Endothelial cell of umbilical vein (primary cell): ENCODE results near the gene PRKAA1. TPM values are rescaled to one million over a fixed set of nuclear protein-coding genes. Genes with fewer than 3 reads are reported as not detected.

Source experiments
- BruUV-seq: library from RNA; stranded (reverse); fragments of 400-500 nt; replicated peaks from 2 replicates; lab custom pipeline; 2021; lab: Mats Ljungman, UMichigan
- CTCF ChIA-PET: fragments of 300-600, 350-600 bp; sonication (Branson Sonifier 250); formaldehyde crosslinking; loops from one replicate; lab custom pipeline; 2021; ENCODE audit warnings: antibody characterized with exemption, inconsistent platforms; lab: Charles Lee
- POLR2A ChIA-PET: fragments of 300-600, 350-600 bp; sonication (Branson Sonifier 250); formaldehyde crosslinking; loops from one replicate; lab custom pipeline; 2021; ENCODE audit warnings: antibody characterized with exemption, inconsistent platforms; lab: Charles Lee
- DNase-seq: peaks from one replicate; pipeline ENCODE4 v3.0.0-alpha.2; 2011; ENCODE audit warnings: low read depth, low spot score
- FAIRE-seq: peaks from 2 replicates; lab custom pipeline; 2011; peaks lifted over from hg19 to GRCh38; lab: Jason Lieb, UNC
- H2AFZ ChIP-seq: 2 replicates; pipeline ENCODE4 v1.6.0; 2012; ENCODE audit warnings: low read depth, low read length, control low read depth, inconsistent platforms
- H3K27ac ChIP-seq: 2 replicates; pipeline ENCODE4 v1.5.1; 2011; ENCODE audit warnings: low read depth, mild to moderate bottlenecking, control low read depth, low read length, moderate library complexity; ENCODE audit not compliant: insufficient read depth
- H3K27me3 ChIP-seq, 2 experiments: 2 replicates each; pipeline versions ENCODE4 v1.6.0 to v1.6.1; 2011; ENCODE audit warnings: low read length in 2 of 2, mixed read lengths in 1 of 2; ENCODE audit not compliant: control insufficient read depth in 2 of 2, insufficient read depth in 2 of 2
- H3K36me3 ChIP-seq, 2 experiments: 2 replicates in 1 of 2; 3 replicates in 1 of 2; pipeline ENCODE4 v1.5.1; 2011; ENCODE audit warnings: low read length in 2 of 2, mild to moderate bottlenecking in 1 of 2, moderate library complexity in 1 of 2; ENCODE audit not compliant: control insufficient read depth in 2 of 2, insufficient read depth in 2 of 2; ENCODE audit errors: extremely low read depth in 1 of 2
- H3K4me1 ChIP-seq: 3 replicates; pipeline ENCODE4 v1.5.1; 2011; ENCODE audit warnings: mild to moderate bottlenecking, low read length; ENCODE audit not compliant: control insufficient read depth, insufficient read depth; ENCODE audit errors: extremely low read depth
- H3K4me2 ChIP-seq: 2 replicates; pipeline ENCODE4 v1.6.1; 2011; ENCODE audit warnings: low read length, control low read depth, mixed read lengths; ENCODE audit not compliant: insufficient read depth
- H3K4me3 ChIP-seq, 3 experiments: fragments of 200-600 bp in 1 of 3; sonication (generic), shearing (Covaris generic) in 1 of 3; replicated peaks in 1 of 3; 2 replicates each; pipeline ENCODE4 v1.5.1; 2011 to 2016; ENCODE audit warnings: control low read depth in 3 of 3, low read length in 3 of 3, mild to moderate bottlenecking in 2 of 3, inconsistent platforms in 1 of 3, low read depth in 1 of 3, moderate library complexity in 1 of 3; ENCODE audit not compliant: insufficient read depth in 1 of 3
- H3K79me2 ChIP-seq: 2 replicates; pipeline ENCODE4 v1.6.0; 2012; ENCODE audit warnings: low read length, inconsistent platforms; ENCODE audit not compliant: control insufficient read depth, insufficient read depth
- H3K9ac ChIP-seq: replicated peaks from 2 replicates; pipeline ENCODE3; 2011; ENCODE audit warnings: low read length, control low read depth; ENCODE audit not compliant: insufficient read depth; ENCODE audit errors: extremely low read depth
- H3K9me1 ChIP-seq: replicated peaks from 3 replicates; pipeline ENCODE4 v1.6.0; 2011; ENCODE audit warnings: mild to moderate bottlenecking, low read length; ENCODE audit not compliant: control insufficient read depth, insufficient read depth; ENCODE audit errors: extremely low read depth
- H3K9me3 ChIP-seq: replicated peaks from 2 replicates; pipeline ENCODE4 v1.5.1; 2012; ENCODE audit warnings: low read length, inconsistent platforms; ENCODE audit not compliant: control insufficient read depth, insufficient read depth
- H4K20me1 ChIP-seq: replicated peaks from 2 replicates; pipeline ENCODE3; 2011; ENCODE audit warnings: mild to moderate bottlenecking, low read length; ENCODE audit not compliant: control insufficient read depth, insufficient read depth; ENCODE audit errors: extremely low read depth
- CTCF ChIP-seq, 2 donors: IDR thresholded peaks; 1 replicate in 1 of 2; 2 replicates in 1 of 2; pipeline ENCODE4 v1.5.1; 2011; ENCODE audit warnings: low read length in 2 of 2, mild to moderate bottlenecking in 2 of 2, moderate library complexity in 2 of 2, control low read depth in 1 of 2, inconsistent platforms in 1 of 2, low read depth in 1 of 2; ENCODE audit not compliant: insufficient read depth in 1 of 2; ENCODE audit errors: extremely low read depth in 1 of 2
- EZH2 ChIP-seq: IDR thresholded peaks from 2 replicates; pipeline ENCODE4 v1.6.1; 2012; ENCODE audit warnings: borderline replicate concordance, low read depth, mild to moderate bottlenecking, moderate library complexity, low read length, inconsistent platforms; ENCODE audit not compliant: severe bottlenecking
- FOS ChIP-seq: IDR thresholded peaks from 2 replicates; pipeline ENCODE4 v1.6.1; 2011; ENCODE audit warnings: mild to moderate bottlenecking, low read length, moderate library complexity, borderline replicate concordance; ENCODE audit not compliant: insufficient read depth
- GATA2 ChIP-seq: IDR thresholded peaks from 2 replicates; pipeline ENCODE4 v1.7.0; 2011; ENCODE audit warnings: low read depth, mild to moderate bottlenecking, moderate library complexity, mixed read lengths, low read length; ENCODE audit not compliant: insufficient read length, insufficient read depth
- JUN ChIP-seq: IDR thresholded peaks from 2 replicates; pipeline ENCODE4 v1.6.1; 2011; ENCODE audit warnings: borderline replicate concordance, low read depth; ENCODE audit not compliant: insufficient read length, insufficient read depth
- MAX ChIP-seq: IDR thresholded peaks from 2 replicates; pipeline ENCODE4 v1.6.1; 2011; ENCODE audit not compliant: insufficient read depth, insufficient read length
- MYC ChIP-seq: IDR thresholded peaks from one replicate; pipeline ENCODE4 v1.6.1; 2011; ENCODE audit warnings: mild to moderate bottlenecking, low read depth, low read length
- POLR2A ChIP-seq: IDR thresholded peaks from 2 replicates; pipeline ENCODE4 v1.6.1; 2012; ENCODE audit warnings: low read depth, mild to moderate bottlenecking, control low read depth, low read length
- dilution Hi-C: fragments of 300-500 bp; cut with MboI; formaldehyde crosslinking; loops from one replicate; pipeline ENCODE4 v1.15.0; 2019; ENCODE audit warnings: low sequenced_read_pairs; ENCODE audit not compliant: extremely low pct_ligation_motif_present
- intact Hi-C: fragments of 100-400 bp; cut with micrococcal nuclease; formaldehyde crosslinking; loops from one replicate; pipeline ENCODE4 v1.10.0; 2022
- polyA plus RNA-seq, 4 experiments: library from polyadenylated mRNA; depleted of rRNA in 3 of 4; stranded (reverse) in 3 of 4; unstranded in 1 of 4; fragments of >200 nt; gene quantifications; 2 replicates each; pipeline versions ENCODE4 v1.2.1 to v1.2.3, GENCODE V29; 2011 to 2012; ENCODE audit warnings: missing spikeins in 1 of 4
- total RNA-seq: library from RNA; stranded (reverse); gene quantifications from 2 replicates; pipeline ENCODE4 v1.2.3, GENCODE V29; 2021

The PRKAA1 gene
- total and polyA plus RNA-seq, 2 donors (not counting 3 experiments of a cell fraction or from before 2014, with no cell fraction given): 37.0 to 83.5 TPM

- no TSS peak for BruUV-seq
- H3K9me3 ChIP-seq: no peaks in the 10 kb centered on the region
- CTCF ChIA-PET: interaction anchor here (1.1 kb wide), 2 partner anchors 14 kb away, joined by 3 to 4 read pairs; no protein-coding TSS in a partner anchor
- TF ChIP-seq JUN: no peak
- no peak for TF ChIP-seq GATA2
- no peak for TF ChIP-seq FOS
- no peak for TF ChIP-seq MYC
- TF ChIP-seq CTCF (IDR thresholded peaks at IDR 0.05; ENCODE audit: extremely low read depth in 1 of 2, insufficient read depth in 1 of 2, low read depth in 1 of 2, low read length in 2 of 2): no peak
- TF ChIP-seq EZH2: no peak
- no peak for TF ChIP-seq POLR2A
- no peak for TF ChIP-seq MAX
- H3K27ac ChIP-seq: no peak overlapping the region
- no peaks in the 10 kb centered on the region for H3K9me1 ChIP-seq
- dilution Hi-C loops: no loop called here
- no peak overlapping the region for H3K4me2 ChIP-seq
- no peak for FAIRE-seq
- H4K20me1 ChIP-seq: no peaks in the 10 kb centered on the region
- DNase-seq: no peak
- peaks cover 6% of the 10 kb centered on the region for H3K4me1 ChIP-seq
- H3K36me3 ChIP-seq: peaks cover 0 to 2% of the 10 kb centered on the region in 2 experiments
- H3K4me3 ChIP-seq: no peak overlapping the region
- POLR2A ChIA-PET: no interaction called here
- intact Hi-C loops: no loop called here
- no peak overlapping the region for H3K9ac ChIP-seq
- H3K79me2 ChIP-seq: no peaks in the 10 kb centered on the region
- H3K27me3 ChIP-seq: no peaks in the 10 kb centered on the region
- no peak overlapping the region for H2AFZ ChIP-seq
Measured at GRCh38 chr5:40720069-40720468, 78.1 kb downstream of the PRKAA1 start.
